Stimulated activated effector memory CD8-positive, alpha-beta T cell treated with anti-CD3 and anti-CD28 coated beads, Interleukin-12 subunit alpha, Interleukin-12 subunit beta, amount 100 ng/mL, for 72 hours (primary cell): ENCODE results near the gene TBC1D22A.
A peak's percentile ranks its signal among the peaks of the same experiment; 100 is the strongest.

Experiments used
- ATAC-seq: fragments of 150-1000 bp; cut with Tn5 transposase; 2 replicates; pipeline ENCODE4 v1.10.0; 2021
- DNase-seq, 2 donors: peaks; one replicate each; pipeline ENCODE4 v3.0.0; 2021 to 2022; ENCODE audit warnings: low spot score in 2 of 2
- H3K27ac Mint-ChIP-seq: one replicate; pipeline ENCODE4 v1.8.0; 2022; ENCODE audit warnings: mild to moderate bottlenecking, mixed read lengths
- H3K36me3 Mint-ChIP-seq: one replicate; pipeline ENCODE4 v1.8.0; 2022; ENCODE audit warnings: mild to moderate bottlenecking, mixed read lengths
- H3K4me1 Mint-ChIP-seq: one replicate; pipeline ENCODE4 v1.8.0; 2022; ENCODE audit warnings: mixed read lengths
- H3K4me3 Mint-ChIP-seq: one replicate; pipeline ENCODE4 v1.8.0; 2022; ENCODE audit warnings: mild to moderate bottlenecking, mixed read lengths
- H3K9me3 Mint-ChIP-seq: one replicate; pipeline ENCODE4 v1.8.0; 2022; ENCODE audit warnings: mixed read lengths

The TBC1D22A gene

DNA sequence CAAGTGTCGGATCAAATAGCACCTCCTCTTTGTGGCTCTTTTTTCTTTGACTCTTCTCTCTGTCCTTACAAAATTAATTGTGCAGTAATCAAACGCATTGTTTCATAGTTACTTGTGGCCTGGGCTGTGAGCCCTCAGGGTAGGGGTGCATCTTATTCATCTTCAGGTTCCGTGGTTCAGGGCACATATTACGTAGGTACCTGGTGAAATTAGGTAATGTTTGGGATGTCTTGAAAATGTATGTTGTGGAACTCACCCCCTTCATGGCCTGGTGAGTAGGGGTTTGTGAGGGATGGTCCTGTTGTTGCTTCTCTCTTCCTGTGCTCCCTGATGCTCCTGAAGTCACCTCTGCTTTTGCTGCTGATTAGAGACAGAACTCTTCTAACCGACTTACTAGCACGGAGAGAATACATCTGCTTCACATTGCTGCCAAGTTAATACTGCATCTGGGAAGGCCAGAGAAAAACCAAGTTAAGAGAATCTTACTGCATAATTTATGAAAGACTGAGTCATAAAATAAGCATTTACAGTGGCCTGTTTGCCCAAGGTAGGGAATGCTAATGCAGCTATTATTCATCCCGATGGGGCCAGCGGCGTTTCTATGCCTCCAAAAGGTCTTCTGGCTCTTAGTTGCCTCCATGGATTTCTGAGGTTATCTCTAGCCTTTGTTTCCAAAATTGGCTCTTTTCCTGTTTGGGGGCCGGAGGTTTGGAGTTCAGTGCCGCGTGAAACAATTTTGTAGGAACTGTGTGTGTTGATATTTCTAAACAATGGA is 66.9 kb downstream of the TBC1D22A start:
- ATAC-seq: no peak
- Mint-ChIP-seq H3K36me3 (peaks cover 57% of the 10 kb centered on the region), H3K9me3 (peaks cover 3% of the 10 kb centered on the region), H3K4me1 (peaks cover 56% of the 10 kb centered on the region), H3K4me3 (no peak overlapping the region), H3K27ac (peak overlapping the region; percentile 75)
- DNase-seq: no peak

DNA sequence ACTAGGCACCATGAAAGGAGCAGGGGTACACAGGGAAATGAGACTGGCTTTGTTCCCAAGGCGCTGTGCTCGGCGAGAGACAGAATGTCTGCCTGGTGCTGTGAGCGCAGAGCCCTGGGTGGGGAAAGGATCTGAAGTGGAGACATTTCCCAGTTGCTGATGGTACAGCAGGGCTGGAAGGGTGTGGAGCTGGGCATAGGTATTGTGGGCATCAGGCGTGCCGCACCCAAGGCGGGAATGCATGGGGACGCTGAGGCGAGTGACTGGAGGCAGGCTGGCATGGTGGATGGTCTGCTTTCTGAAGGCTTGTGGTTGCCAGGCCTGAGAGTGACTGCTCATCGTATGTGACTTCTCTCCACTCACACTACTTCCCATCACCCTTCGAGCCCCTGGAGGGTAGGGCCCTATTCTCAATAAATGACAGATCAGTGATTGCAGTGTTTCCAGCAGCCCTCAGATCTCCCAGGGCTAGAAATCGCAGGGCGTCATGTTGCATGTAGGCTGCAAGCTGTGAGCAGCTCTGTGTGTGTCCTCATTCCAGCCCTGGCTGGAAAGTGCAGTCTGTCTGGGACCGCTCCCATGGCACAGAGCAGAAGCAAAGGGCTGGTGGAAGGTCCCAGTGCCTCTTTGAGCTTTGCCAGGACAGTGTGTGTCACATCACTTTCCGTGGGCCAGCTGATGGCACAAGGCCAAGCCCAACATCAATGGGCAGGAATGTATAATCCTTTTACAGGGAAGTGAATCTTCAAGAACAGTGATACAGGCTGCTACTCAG is 67.7 kb downstream of the TBC1D22A start:
- peaks cover 48% of the 10 kb centered on the region for H3K4me1 Mint-ChIP-seq
- no peak overlapping the region for H3K4me3 Mint-ChIP-seq
- H3K36me3 Mint-ChIP-seq: peaks cover 50% of the 10 kb centered on the region
- H3K9me3 Mint-ChIP-seq: peaks cover 8% of the 10 kb centered on the region
- ATAC-seq (no peak), DNase-seq (no peak)
- peak overlapping the region; percentile 75 for H3K27ac Mint-ChIP-seq

DNA sequence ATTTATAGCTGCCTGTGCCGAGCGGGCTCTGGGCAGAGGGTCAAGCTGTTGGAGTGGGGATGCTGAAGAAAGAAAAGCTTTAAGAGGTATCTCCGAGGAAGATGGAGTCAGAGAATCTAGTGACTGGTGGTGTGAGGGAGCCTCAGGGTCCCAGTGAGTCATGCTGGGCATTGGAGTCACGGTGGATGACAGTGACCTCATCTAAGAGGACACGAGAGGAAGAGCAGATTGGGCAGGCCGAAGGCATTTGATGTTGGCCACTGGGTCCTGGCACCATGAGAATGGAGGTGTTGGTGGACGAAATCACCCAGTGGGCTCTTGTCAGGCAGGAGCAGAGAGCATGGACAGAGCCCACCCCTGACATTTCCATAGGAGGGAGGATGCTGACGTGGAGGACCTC is 68.4 kb downstream of the TBC1D22A start:
- DNase-seq (no peak), ATAC-seq (no peak)
- no peak overlapping the region for H3K4me3 Mint-ChIP-seq
- peaks cover 48% of the 10 kb centered on the region for H3K4me1 Mint-ChIP-seq
- H3K9me3 Mint-ChIP-seq: peaks cover 12% of the 10 kb centered on the region
- peak overlapping the region; percentile 75 for H3K27ac Mint-ChIP-seq
- peaks cover 48% of the 10 kb centered on the region for H3K36me3 Mint-ChIP-seq

DNA sequence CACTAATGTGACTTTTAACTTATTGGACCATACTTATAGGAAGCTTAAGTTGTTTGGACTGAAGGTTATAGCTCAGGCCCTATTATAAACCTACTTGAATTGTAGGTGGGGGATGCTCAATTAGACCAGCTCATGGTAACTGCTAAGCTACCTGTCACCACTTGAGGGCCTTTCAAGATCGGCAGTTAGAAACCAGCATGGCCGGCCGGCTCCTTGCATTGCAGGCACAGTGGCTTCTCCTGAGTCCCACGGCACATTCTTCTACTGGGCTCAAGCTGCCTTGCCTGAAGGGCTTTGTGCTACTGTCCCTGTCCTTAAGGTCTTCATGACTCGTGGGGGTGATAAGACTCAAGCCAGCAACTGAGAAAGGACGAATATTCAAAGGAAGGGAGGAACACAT is 70.8 kb downstream of the TBC1D22A start:
- peaks cover 26% of the 10 kb centered on the region for H3K36me3 Mint-ChIP-seq
- peaks cover 52% of the 10 kb centered on the region for H3K4me1 Mint-ChIP-seq
- peaks cover 19% of the 10 kb centered on the region for H3K9me3 Mint-ChIP-seq
- ATAC-seq: no peak
- peak overlapping the region; percentile 65 for H3K27ac Mint-ChIP-seq
- H3K4me3 Mint-ChIP-seq: no peak overlapping the region
- DNase-seq: no peak

DNA sequence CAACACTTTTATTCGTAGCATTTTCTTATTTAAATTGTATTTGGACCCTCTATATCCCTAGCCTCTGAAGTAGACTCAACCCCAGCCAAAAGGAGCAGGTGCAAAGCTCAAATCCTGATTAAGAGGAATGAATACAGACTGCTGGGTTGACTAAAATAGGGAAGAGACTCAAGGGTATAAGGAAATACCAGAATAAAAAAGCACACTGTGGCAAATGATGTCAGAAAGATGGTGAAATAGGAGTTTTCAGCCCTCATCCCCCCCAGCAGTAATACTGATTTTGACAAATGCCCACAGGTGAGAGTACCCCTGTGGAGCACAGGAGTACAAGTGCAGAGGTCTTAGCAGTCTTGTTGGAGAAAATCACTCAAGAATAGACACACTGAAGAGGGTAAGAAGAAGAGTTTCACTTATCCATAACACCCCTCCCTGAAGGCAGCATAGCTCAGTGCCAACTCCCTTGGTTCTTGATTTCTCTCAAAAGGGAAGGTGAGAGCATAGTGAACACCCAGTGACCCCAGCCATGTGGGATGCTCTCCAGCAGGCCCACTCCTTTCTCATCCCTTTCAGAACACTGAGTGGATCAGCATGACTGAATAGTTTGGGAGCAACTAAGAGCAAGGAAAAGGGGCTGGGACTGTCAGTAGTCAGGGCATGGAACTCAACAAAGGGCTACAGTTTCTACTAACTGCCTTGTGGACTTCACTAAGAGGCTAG is 71.7 kb downstream of the TBC1D22A start:
- no peak for ATAC-seq
- Mint-ChIP-seq H3K9me3 (peaks cover 19% of the 10 kb centered on the region), H3K4me3 (no peak overlapping the region), H3K27ac (no peak overlapping the region), H3K4me1 (peaks cover 43% of the 10 kb centered on the region), H3K36me3 (peaks cover 18% of the 10 kb centered on the region)
- no peak for DNase-seq

DNA sequence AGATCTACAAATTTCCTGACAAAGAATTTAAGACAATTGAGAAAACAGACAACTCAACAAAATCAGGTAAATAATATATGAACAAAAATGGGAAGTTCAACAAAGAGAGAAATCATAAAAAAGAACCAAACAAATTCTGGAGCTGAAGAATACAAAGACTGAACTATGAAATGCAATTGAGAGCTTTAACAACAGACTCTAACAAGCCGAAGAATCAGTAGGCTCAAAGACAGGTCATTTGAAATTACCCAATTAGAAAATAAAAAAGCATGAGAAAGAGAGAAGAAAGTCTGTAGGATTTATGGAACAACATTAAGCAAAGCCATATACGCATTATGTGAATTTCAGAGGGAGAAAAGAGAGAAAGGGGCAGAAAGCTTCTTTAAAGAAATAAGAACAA is 72.8 kb downstream of the TBC1D22A start:
- H3K9me3 Mint-ChIP-seq: peaks cover 19% of the 10 kb centered on the region
- no peak overlapping the region for H3K4me3 Mint-ChIP-seq
- H3K27ac Mint-ChIP-seq: no peak overlapping the region
- ATAC-seq (no peak), DNase-seq (no peak)
- H3K4me1 Mint-ChIP-seq: peaks cover 34% of the 10 kb centered on the region
- peaks cover 9% of the 10 kb centered on the region for H3K36me3 Mint-ChIP-seq

DNA sequence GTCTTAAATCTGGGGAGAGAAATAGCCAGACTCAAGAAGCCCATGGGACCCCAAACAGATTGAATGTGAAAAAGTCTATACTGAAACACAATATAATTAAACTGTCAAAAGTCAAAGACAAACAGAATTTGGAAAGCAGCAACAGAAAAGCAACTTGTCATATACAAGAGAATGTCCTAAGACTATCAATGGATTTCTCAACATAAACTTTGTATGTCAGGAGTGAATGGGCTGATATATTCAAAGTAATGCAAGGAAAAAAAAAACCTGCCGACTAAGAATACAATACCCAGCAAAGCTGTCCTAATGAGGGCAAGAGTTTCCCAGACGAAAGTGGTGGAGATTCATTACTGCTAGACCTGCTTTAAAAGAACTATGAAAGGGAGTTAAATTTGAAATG is 73.2 kb downstream of the TBC1D22A start:
- ATAC-seq: no peak
- Mint-ChIP-seq H3K4me1 (peaks cover 30% of the 10 kb centered on the region), H3K4me3 (no peak overlapping the region), H3K27ac (no peak overlapping the region), H3K36me3 (peaks cover 5% of the 10 kb centered on the region), H3K9me3 (peaks cover 19% of the 10 kb centered on the region)
- DNase-seq: no peak

DNA sequence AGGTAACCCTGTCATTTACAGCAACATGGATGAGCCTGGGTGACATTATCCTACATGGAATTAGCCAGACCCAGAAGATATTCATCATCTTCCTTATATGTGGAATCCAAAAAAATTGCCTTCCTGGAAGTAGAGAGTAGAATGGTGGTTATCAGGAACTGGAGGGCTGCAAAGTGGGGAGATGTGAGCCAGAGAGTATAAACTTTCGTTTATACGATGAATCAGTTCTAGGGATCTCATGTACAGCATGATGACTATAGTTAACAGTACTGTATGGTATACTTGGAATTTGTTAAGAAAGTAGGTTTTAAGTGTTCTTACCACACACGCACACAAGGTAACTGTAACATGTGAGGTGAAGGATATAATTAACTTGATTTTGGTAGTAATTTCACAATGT is 79.1 kb downstream of the TBC1D22A start:
- no peak overlapping the region for H3K4me3 Mint-ChIP-seq
- ATAC-seq (no peak), DNase-seq (no peak)
- peaks cover 2% of the 10 kb centered on the region for H3K9me3 Mint-ChIP-seq
- peaks cover 14% of the 10 kb centered on the region for H3K36me3 Mint-ChIP-seq
- H3K4me1 Mint-ChIP-seq: peaks cover 46% of the 10 kb centered on the region
- no peak overlapping the region for H3K27ac Mint-ChIP-seq

DNA sequence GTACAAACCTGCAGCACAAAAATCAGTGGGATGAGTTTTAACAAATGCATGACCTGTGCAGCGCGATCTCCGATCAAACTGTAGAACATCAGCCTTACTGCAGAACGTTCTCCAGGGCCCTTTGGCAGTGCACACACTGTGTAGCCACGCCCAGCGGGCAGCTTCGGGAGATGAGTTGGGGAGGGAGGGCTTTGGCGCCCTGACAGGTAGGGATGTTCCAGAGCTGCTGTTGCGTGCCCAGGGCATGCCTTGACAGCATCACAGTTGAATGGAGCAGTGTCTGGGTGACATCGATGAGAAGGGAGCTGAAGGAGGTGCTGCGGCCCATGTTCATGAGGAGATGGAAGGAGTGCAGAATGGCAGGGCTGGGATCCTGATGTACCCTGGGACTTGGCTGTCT is 80.2 kb downstream of the TBC1D22A start:
- ATAC-seq (no peak), DNase-seq (no peak)
- Mint-ChIP-seq H3K4me1 (peaks cover 48% of the 10 kb centered on the region), H3K36me3 (peaks cover 24% of the 10 kb centered on the region), H3K27ac (peak overlapping the region; percentile 86), H3K9me3 (no peaks in the 10 kb centered on the region), H3K4me3 (no peak overlapping the region)

DNA sequence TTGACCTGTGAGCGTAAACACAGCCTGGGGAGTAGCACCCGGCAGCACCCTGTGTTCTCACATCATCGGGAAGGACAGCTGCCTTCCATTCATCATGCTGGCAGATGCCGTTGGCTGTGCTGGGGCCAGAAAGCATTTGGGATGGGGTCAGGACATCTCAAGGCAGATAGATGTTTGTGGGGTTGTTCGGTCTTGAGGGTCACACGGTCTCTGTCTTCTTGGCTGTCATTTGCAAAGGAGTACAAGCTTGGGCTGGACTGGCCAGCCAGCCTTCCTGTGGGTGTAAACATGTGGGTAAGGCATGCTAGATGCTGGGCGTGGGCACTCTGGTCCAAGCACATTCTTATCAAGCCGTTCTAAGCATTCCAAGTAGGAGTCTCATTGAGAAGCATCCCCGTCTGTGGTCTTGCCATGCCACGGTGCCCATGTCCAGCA is 81.4 kb downstream of the TBC1D22A start:
- no peaks in the 10 kb centered on the region for H3K9me3 Mint-ChIP-seq
- H3K4me1 Mint-ChIP-seq: peaks cover 53% of the 10 kb centered on the region
- peaks cover 34% of the 10 kb centered on the region for H3K36me3 Mint-ChIP-seq
- no peak for ATAC-seq
- no peak for DNase-seq
- H3K27ac Mint-ChIP-seq: peak overlapping the region; percentile 86
- no peak overlapping the region for H3K4me3 Mint-ChIP-seq

DNA sequence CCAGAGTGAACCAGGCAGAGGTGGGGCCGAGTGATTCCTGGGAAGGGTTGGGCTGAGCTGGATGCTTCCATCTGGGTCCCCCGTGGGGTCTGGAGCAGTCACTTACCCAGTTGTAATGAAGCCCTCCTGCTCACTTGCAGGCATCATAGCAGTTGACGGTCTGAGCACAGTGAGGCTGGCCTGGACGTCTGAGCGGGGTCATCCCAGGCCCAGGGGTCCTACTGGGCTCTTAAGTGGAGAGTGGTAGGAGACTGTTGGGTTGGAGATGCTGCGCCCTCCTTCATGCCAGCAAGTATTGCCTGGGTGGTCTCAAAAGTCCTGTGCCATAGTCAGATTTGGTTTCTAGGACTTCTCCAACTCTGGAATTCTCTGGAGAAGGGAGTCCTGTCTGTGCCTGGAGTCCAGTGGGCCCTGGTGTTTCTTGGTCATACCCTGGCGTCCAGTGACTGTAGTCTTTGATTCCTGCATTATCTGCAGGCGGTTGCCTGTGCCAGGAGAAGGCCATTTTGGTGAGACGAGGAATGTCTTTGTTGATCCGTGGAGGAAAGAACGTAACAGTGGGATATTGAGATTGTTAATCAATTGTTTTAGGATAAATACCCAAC is 82.3 kb downstream of the TBC1D22A start:
- DNase-seq (no peak), ATAC-seq (no peak)
- Mint-ChIP-seq H3K4me1 (peaks cover 57% of the 10 kb centered on the region), H3K9me3 (no peaks in the 10 kb centered on the region), H3K36me3 (peaks cover 43% of the 10 kb centered on the region), H3K4me3 (no peak overlapping the region), H3K27ac (peak overlapping the region; percentile 86)

DNA sequence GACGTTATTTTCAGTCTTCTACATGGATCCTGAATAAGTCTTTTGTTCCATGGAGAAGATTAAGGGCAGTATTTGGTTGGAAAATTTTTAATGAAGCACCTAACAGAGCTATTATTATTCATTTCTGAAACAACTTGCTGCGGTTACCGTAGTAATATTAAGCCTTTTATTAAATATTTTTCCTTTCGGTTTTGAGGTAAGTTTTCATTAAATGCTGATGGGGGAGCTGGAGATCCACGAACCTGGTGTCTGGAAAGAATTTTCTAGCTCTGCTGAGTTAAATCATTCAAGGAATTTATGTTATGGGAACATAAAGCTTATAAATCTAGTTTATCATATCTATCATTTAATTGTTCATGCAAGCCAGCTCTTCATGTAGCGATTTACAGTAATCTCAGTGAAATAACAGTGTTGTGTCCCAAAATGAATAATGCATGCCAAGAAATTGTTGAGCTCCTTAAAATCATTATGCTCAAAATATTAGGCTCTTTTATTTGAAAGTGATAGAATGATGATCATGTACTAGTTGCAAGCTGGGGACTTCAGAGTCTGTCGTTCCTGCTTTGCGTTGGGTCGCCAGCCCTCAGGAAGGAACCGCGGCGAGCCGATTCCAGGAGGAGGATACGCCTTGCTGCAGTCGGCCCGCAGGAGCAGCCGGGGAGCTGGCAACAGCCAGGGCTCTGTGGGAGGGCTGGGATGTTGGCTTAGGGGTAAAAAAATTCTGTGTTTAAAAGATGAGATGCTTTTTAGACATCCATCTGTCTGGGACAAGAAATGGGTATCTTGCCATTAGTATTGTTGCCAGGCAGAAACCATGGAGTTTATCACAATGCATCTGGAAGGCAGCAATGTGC is 83.1 kb downstream of the TBC1D22A start:
- ATAC-seq (no peak), DNase-seq (no peak)
- H3K4me3 Mint-ChIP-seq: no peak overlapping the region
- no peak overlapping the region for H3K27ac Mint-ChIP-seq
- no peaks in the 10 kb centered on the region for H3K9me3 Mint-ChIP-seq
- peaks cover 57% of the 10 kb centered on the region for H3K4me1 Mint-ChIP-seq
- H3K36me3 Mint-ChIP-seq: peaks cover 49% of the 10 kb centered on the region

DNA sequence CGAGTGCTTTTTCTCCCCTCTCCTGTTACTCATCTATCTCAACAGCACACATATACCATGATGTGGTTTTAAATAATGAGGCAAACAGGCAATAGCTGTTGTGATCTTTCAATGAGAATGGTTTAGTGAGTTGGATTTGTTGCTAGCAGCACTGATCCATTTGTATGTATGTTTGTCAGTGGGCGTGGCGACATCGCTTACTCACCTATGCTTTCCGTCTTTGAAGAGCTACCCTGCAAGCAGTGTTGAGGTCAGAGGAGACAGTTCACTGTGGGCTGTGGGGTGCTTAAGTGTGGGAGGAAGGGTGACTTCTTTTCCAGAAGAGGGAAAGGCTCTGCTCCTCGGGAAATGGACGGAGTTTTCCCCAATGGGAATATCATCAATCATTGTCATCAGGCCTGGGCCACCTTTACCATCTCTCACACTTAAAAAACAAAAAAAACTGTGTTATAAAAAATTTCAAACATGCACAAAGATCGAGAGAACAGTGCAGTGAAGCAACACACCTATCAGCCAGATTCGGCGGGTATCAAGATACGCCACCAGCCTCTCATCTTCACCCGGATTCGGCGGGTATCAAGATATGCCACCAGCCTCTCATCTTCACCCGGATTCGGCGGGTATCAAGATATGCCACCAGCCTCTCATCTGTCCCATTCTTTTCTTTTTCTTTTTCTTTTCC is 83.8 kb downstream of the TBC1D22A start:
- ATAC-seq: peak; percentile 64
- H3K27ac Mint-ChIP-seq: peak overlapping the region; percentile 14
- no peaks in the 10 kb centered on the region for H3K9me3 Mint-ChIP-seq
- peaks cover 56% of the 10 kb centered on the region for H3K36me3 Mint-ChIP-seq
- no peak for DNase-seq
- H3K4me3 Mint-ChIP-seq: no peak overlapping the region
- peaks cover 63% of the 10 kb centered on the region for H3K4me1 Mint-ChIP-seq

DNA sequence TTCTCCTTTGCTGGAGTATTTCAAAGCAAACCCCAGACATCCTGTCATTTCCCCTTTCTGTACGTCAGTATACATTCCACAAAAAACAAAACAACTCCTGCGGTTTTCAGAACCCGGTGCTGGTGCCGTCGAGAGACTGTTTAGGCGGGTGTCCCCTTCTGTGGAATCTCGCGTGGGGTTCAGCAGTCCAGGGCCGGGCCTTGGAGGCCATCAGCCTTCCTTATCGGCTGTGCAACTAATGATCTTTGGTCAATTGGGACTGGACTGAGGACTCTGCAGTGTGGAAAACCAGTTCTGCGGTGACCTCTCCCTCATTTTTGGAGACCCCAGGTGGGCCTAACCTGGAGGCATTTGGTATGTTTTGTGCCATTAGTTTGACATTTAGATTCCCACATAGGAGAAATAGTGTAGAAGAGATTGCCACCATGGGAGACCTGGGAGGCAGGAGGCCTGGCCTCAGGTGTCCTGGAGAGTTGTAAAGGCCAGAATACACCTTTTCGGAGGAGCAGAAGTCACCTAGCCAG is 84.4 kb downstream of the TBC1D22A start:
- peaks cover 69% of the 10 kb centered on the region for H3K4me1 Mint-ChIP-seq
- ATAC-seq (no peak), DNase-seq (no peak)
- H3K9me3 Mint-ChIP-seq: no peaks in the 10 kb centered on the region
- peaks cover 60% of the 10 kb centered on the region for H3K36me3 Mint-ChIP-seq
- H3K27ac Mint-ChIP-seq: no peak overlapping the region
- H3K4me3 Mint-ChIP-seq: no peak overlapping the region
